C4-2B (cell line): ENCODE data around the gene SNCAIP.

ENCODE experiments used
- H3K27ac ChIP-seq: fragments of 450-650 bp; 2 replicates; pipeline ENCODE4 v1.5.1; 2017
- CTCF ChIP-seq: fragments of 450-650 bp; conservative IDR thresholded peaks from 2 replicates; pipeline ENCODE4 v1.5.1; 2017; ENCODE audit warnings: mild to moderate bottlenecking
- ZFX ChIP-seq: fragments of 450-650 bp; IDR thresholded peaks from 2 replicates; pipeline ENCODE4 v1.6.1; 2017

SNCAIP gene

GRCh38 chr5:122439645-122440044, 127.6 kb downstream of the SNCAIP start:
- no peak overlapping the region for H3K27ac ChIP-seq
- TF ChIP-seq ZFX (no peak), CTCF (no peak)

- TF ChIP-seq ZFX = no peak
- TF ChIP-seq CTCF = no peak
- H3K27ac ChIP-seq = no peak overlapping the region
These were observed 130.9 kb downstream of the SNCAIP start for GRCh38 chr5:122442938-122443337.

GRCh38 chr5:122444411-122444810, 132.4 kb downstream of the SNCAIP start:
- no peak overlapping the region for H3K27ac ChIP-seq
- TF ChIP-seq ZFX (no peak), CTCF (no peak)

GRCh38 chr5:122445070-122445469, 133.0 kb downstream of the SNCAIP start:
- TF ChIP-seq ZFX (no peak), CTCF (no peak)
- H3K27ac ChIP-seq = no peak overlapping the region

GRCh38 chr5:122447072-122447471, 135.0 kb downstream of the SNCAIP start:
- H3K27ac ChIP-seq = no peak overlapping the region
- TF ChIP-seq CTCF (no peak), ZFX (no peak)

GRCh38 chr5:122447879-122448278, 135.8 kb downstream of the SNCAIP start:
- TF ChIP-seq CTCF = no peak
- TF ChIP-seq ZFX = no peak

GRCh38 chr5:122454541-122454940, 142.5 kb downstream of the SNCAIP start:
- no peak overlapping the region for H3K27ac ChIP-seq
- TF ChIP-seq CTCF = no peak
- TF ChIP-seq ZFX = no peak

More at GRCh38 chr5:122447879-122448278, 135.8 kb downstream of the SNCAIP start:
- H3K27ac ChIP-seq = no peak overlapping the region
